Adipocyte (in vitro differentiated cells): ENCODE measurements around the gene CIAO3.

Experiments used
- DNase-seq: peaks from one replicate; pipeline ENCODE4 v3.0.0-alpha.2; 2015; ENCODE audit warnings: low read depth
- H3K27me3 ChIP-seq: replicated peaks from 2 replicates; pipeline ENCODE4 v1.7.0; 2013; ENCODE audit warnings: mild to moderate bottlenecking, low read length, moderate library complexity; ENCODE audit not compliant: control insufficient read depth, insufficient read depth
- H3K36me3 ChIP-seq: 2 replicates; pipeline ENCODE4 v1.7.0; 2013; ENCODE audit warnings: low read length, mild to moderate bottlenecking, moderate library complexity; ENCODE audit not compliant: control insufficient read depth, insufficient read depth, severe bottlenecking
- H3K4me1 ChIP-seq: 2 replicates; pipeline ENCODE4 v1.7.0; 2013; ENCODE audit warnings: mild to moderate bottlenecking, low read length, moderate library complexity; ENCODE audit not compliant: control insufficient read depth, insufficient read depth
- H3K4me3 ChIP-seq: 2 replicates; pipeline ENCODE4 v1.7.0; 2013; ENCODE audit warnings: mild to moderate bottlenecking, low read length, moderate library complexity
- H3K9ac ChIP-seq: 2 replicates; pipeline ENCODE4 v1.7.0; 2013; ENCODE audit warnings: mild to moderate bottlenecking, low read length, moderate library complexity
- H3K9me3 ChIP-seq: 2 replicates; pipeline ENCODE4 v1.7.0; 2013; ENCODE audit warnings: mild to moderate bottlenecking, low read length, moderate library complexity; ENCODE audit not compliant: control insufficient read depth

Gene CIAO3

DNA sequence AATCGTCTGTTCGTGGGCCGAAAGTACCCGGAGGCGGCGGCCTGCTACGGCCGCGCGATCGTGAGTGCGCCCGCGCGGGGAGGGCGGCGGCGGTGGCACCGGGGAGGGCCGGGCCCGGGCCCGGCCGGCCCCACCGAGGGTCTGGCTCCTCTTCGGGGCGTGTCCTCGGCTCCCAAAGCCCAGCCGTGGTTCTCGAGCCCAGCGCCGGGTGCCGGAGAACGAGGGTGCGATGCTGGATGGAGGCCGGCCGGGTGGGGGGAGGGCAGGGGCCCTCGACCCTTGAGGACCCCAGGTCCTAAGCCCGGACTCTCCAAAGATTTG lies 60.2 kb downstream of the CIAO3 start:
- Histone ChIP-seq H3K9me3 (no peaks in the 10 kb centered on the region), H3K36me3 (peaks cover 20% of the 10 kb centered on the region), H3K4me1 (peaks cover 26% of the 10 kb centered on the region), H3K4me3 (peak overlapping the region; percentile 91), H3K9ac (peak overlapping the region; percentile 96), H3K27me3 (no peaks in the 10 kb centered on the region)
- DNase-seq: no peak

DNA sequence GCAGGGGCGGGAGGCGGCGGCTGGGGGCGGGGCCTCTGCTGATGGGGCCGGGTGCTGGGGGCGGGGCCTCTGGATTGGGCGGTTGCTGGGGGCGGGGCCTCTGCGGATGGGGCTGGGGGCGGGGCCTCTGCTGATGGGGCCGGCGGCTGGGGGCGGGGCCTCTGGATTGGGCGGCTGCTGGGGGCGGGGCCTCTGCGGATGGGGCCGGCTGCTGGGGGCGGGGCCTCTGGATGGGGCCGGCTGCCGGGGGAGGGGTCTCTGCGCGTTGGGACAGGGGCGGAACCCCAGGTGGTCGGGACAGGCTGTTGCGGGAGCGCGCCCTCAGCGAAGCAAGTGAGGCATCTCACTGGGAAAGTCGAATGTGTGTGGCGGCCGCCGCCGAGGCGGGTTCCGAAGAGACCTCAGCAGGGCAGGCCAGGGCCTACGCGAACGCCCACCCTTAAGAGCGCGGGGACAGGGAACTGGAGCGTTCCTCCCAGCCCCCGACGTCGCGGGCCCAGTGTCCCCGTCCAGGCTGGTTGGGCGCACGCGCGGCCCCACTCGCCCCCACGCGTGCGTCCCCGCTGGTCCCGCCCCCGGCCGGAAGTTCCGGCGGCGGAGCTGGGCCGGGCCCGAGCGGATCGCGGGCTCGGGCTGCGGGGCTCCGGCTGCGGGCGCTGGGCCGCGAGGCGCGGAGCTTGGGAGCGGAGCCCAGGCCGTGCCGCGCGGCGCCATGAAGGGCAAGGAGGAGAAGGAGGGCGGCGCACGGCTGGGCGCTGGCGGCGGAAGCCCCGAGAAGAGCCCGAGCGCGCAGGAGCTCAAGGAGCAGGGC lies 60.8 kb downstream of the CIAO3 start, which contains the start of gene STUB1:
Gene STUB1 (plus strand): TSS at position 597 of the 811 bp plus-strand sequence. CDS start 116 bp downstream, at position 713.
- Histone ChIP-seq H3K9ac (peak within 1 kb of the TSS; percentile 96), H3K36me3 (peaks cover 20% of the 10 kb centered on the region), H3K4me3 (peak within 1 kb of the TSS; percentile 91), H3K9me3 (no peaks in the 10 kb centered on the region), H3K27me3 (no peaks in the 10 kb centered on the region), H3K4me1 (peaks cover 30% of the 10 kb centered on the region)
- DNase-seq: peak; percentile 96
